Peyer's patch (tissue), 4 donors: ENCODE results near the gene CLUH. TPM values are rescaled to one million over a fixed set of nuclear protein-coding genes. Genes with fewer than 3 reads are reported as not detected.
A peak's percentile ranks its signal among the peaks of the same experiment; 100 is the strongest.

Source experiments
- DNase-seq, 3 donors: peaks; one replicate each; pipeline ENCODE4 v3.0.0-alpha.2; 2017 to 2019
- H3K27ac ChIP-seq, 4 donors: fragments of 200-600 bp; sonication (generic); one replicate each; pipeline ENCODE4 v1.5.1; 2016 to 2019
- H3K27me3 ChIP-seq, 2 donors: fragments of 200-600 bp; sonication (generic); one replicate each; pipeline ENCODE4 v1.5.1; 2019
- H3K36me3 ChIP-seq, 3 donors: fragments of 200-600 bp; sonication (generic); one replicate each; pipeline ENCODE4 v1.5.1; 2016 to 2019
- H3K4me1 ChIP-seq, 4 donors: fragments of 200-600 bp; sonication (generic); one replicate each; pipeline ENCODE4 v1.5.1; 2016 to 2019
- H3K4me3 ChIP-seq, 4 donors: fragments of 200-600 bp; sonication (generic); 1 replicate in 3 of 4; 2 replicates in 1 of 4; pipeline ENCODE4 v1.5.1; 2016 to 2019; ENCODE audit warnings: mild to moderate bottlenecking in 1 of 4
- H3K9me3 ChIP-seq, 4 donors: fragments of 200-600 bp; sonication (generic); one replicate each; pipeline ENCODE4 v1.5.1; 2016 to 2019; ENCODE audit warnings: mild to moderate bottlenecking in 1 of 4
- POLR2A ChIP-seq, 2 donors: fragments of 450-650 bp; IDR thresholded peaks; one replicate each; pipeline ENCODE4 v1.5.1; 2017; ENCODE audit warnings: antibody characterized with exemption in 2 of 2, mild to moderate bottlenecking in 2 of 2, moderate library complexity in 2 of 2
- total RNA-seq, 4 donors: library from RNA; depleted of rRNA; stranded (reverse); fragments of >200 nt; gene quantifications; one replicate each; pipeline ENCODE4 v1.1.0, GENCODE V29; 2016
- TF ChIP-seq, protein P1 (sequence below), 6 experiments: fragments of 450-650 bp in 4 of 6; fragments of 200-600 bp in 2 of 6; sonication (generic) in 1 of 6; IDR thresholded peaks; one replicate each; pipeline ENCODE4 v1.5.1; 2017 to 2019; ENCODE audit warnings: antibody characterized with exemption in 6 of 6, mild to moderate bottlenecking in 3 of 6, moderate library complexity in 1 of 6

Gene CLUH
- total RNA-seq, 4 donors from 2014 or later, result 127 to 323 (median 225) TPM

DNA sequence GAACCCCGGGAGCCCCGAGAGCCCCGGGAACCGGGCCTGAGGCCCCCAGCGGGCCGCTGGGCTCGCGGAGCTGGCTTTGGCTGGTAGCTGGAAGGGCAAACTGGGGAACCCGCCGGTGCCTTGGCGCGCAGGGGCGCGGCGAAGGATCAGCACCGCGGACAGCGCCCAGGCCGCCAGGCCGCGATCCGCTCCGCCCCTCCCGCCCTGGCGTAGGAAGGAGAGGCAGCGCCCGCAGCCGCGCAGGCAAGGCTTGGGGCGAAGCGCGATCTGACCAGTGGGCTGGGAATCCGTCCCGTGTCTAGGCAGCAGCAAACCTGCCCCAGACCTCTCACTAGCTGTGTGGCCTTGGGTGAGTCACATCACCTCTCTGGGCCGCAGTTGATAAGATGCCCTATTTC lies 38.2 kb upstream of the CLUH start:
- peak; percentile 29 to 84 (median 79) for DNase-seq
- Histone ChIP-seq H3K9me3 (no peaks in the 10 kb centered on the region), H3K27me3 (no peaks in the 10 kb centered on the region), H3K36me3 (no peaks in the 10 kb centered on the region), H3K27ac (no peak overlapping the region), H3K4me3 (peak overlapping the region in 2 of 4 donors; percentile 31 to 36), H3K4me1 (peaks cover 0 to 13% (median 5%) of the 10 kb centered on the region in 4 donors)
- TF ChIP-seq, protein P1, sequence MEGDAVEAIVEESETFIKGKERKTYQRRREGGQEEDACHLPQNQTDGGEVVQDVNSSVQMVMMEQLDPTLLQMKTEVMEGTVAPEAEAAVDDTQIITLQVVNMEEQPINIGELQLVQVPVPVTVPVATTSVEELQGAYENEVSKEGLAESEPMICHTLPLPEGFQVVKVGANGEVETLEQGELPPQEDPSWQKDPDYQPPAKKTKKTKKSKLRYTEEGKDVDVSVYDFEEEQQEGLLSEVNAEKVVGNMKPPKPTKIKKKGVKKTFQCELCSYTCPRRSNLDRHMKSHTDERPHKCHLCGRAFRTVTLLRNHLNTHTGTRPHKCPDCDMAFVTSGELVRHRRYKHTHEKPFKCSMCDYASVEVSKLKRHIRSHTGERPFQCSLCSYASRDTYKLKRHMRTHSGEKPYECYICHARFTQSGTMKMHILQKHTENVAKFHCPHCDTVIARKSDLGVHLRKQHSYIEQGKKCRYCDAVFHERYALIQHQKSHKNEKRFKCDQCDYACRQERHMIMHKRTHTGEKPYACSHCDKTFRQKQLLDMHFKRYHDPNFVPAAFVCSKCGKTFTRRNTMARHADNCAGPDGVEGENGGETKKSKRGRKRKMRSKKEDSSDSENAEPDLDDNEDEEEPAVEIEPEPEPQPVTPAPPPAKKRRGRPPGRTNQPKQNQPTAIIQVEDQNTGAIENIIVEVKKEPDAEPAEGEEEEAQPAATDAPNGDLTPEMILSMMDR (IDR thresholded peaks at IDR 0.05), result peak in 2 of 6 experiments; percentile 15 to 22
- TF ChIP-seq POLR2A (IDR thresholded peaks at IDR 0.05), result no peak

DNA sequence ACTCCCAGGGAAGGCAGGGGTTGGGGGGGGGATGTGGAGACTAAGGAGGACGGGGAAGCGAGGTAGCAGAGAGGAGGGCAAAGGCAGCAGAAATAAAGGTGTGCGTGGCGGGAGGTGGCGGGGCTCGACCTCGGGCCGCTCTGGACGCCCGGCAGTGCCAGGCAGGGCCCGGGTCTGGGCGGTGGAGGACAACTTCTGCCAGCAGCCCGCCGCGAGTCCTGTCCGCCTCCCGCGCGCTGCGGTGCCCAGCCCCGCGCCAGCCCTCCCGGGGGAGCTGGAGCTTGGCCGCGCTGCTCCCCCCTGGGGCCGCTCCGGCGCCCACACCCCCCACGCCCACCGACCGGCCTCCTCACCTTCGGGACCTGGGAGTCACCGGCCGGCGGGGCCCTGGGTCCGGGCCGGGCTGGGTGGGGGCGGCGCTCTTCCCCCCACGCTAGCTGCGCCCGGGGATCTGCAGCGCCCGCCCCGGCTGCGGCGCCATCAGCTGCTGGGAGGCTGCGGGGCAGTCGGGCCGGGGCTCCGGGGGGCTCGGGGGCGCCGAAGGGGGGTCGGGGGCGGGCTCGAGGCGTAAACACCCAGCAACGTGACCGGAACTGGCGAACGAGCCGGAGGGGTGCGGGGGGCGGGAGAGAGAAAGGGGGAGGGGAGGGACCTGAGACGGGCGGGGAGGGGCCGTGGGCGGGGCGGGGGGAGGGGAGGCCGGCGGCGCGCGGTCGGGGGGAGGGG lies 37.7 kb upstream of the CLUH start, which contains the start of gene CCDC92B:
CCDC92B (minus strand) TSS at position 595 of the 726 bp plus-strand sequence. CDS start 14,507 bp downstream, outside the sequence.
- TF ChIP-seq, protein P1 (IDR thresholded peaks at IDR 0.05), result no peak
- no peak for TF ChIP-seq POLR2A (IDR thresholded peaks at IDR 0.05)
- H3K9me3 ChIP-seq, result no peaks in the 10 kb centered on the region
- peak within 1 kb of the TSS in 2 of 4 donors; percentile 31 to 36 for H3K4me3 ChIP-seq
- H3K36me3 ChIP-seq, result no peaks in the 10 kb centered on the region
- H3K27ac ChIP-seq, result no peak within 1 kb of the TSS
- H3K27me3 ChIP-seq, result no peaks in the 10 kb centered on the region
- H3K4me1 ChIP-seq, result peaks cover 0 to 13% (median 5%) of the 10 kb centered on the region in 4 donors
- no peak for DNase-seq

DNA sequence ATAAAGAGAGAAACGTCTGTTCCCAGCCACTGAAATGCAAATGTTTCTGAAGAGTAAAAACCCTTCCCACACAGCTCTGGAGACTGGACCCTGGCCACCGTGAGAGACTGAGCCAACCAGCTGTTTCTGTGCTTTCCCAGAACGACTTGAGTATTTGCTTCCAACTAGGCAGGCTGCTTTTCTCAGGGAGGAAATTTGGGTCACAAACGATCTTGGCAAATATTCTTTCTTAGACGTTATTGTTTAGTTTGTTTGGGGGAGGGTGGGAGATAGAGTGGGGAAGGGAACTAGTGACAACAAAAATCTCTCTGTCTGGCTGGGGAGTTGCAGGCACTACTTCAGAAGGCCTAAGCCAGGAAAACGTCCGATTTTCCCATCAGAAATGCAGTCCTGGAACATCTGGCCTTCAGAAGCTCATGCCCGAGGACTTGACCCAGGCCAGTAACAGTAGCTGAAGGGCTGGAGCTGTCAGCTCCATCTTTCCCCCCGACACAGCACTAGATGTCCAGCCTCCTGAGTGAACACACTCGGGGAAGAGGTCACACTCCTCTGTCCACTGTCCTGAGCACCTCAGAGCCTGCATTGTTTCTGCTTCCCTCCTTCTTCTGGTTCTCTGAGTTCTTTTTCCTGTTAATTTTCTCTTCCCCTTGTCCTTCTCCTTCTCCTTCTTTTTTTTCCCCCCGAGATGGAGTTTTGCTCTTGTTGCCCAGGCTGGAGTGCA lies 33.9 kb upstream of the CLUH start:
- H3K36me3 ChIP-seq, result no peaks in the 10 kb centered on the region
- H3K4me3 ChIP-seq, result no peak overlapping the region
- no peaks in the 10 kb centered on the region for H3K9me3 ChIP-seq
- DNase-seq, result no peak
- H3K4me1 ChIP-seq, result peaks cover 0 to 13% (median 5%) of the 10 kb centered on the region in 4 donors
- H3K27ac ChIP-seq, result no peak overlapping the region
- no peak for TF ChIP-seq POLR2A (IDR thresholded peaks at IDR 0.05)
- TF ChIP-seq, protein P1 (IDR thresholded peaks at IDR 0.05), result no peak
- no peaks in the 10 kb centered on the region for H3K27me3 ChIP-seq

DNA sequence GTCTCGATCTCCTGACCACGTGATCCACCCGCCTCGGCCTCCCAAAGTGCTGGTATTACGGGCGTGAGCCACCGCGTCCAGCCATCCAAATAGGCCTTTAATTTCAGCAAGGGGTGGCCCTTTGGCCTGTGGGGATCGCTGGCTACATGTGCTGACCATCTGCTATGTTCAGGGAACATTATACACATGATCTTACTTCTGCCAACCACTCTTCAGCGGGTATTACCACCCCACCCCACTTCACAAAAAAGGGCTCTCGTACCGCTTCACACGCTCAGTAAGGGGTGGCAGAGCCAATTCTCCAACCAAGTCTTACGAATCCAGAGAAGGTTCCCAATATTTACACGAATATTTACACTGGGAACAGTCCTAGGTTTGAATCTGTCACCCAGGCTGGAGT lies 26.1 kb upstream of the CLUH start:
- Histone ChIP-seq H3K36me3 (no peaks in the 10 kb centered on the region), H3K4me3 (no peak overlapping the region), H3K9me3 (no peaks in the 10 kb centered on the region), H3K27ac (no peak overlapping the region), H3K27me3 (no peaks in the 10 kb centered on the region), H3K4me1 (no peaks in the 10 kb centered on the region)
- TF ChIP-seq POLR2A (IDR thresholded peaks at IDR 0.05), result no peak
- TF ChIP-seq, protein P1 (IDR thresholded peaks at IDR 0.05), result no peak
- no peak for DNase-seq

DNA sequence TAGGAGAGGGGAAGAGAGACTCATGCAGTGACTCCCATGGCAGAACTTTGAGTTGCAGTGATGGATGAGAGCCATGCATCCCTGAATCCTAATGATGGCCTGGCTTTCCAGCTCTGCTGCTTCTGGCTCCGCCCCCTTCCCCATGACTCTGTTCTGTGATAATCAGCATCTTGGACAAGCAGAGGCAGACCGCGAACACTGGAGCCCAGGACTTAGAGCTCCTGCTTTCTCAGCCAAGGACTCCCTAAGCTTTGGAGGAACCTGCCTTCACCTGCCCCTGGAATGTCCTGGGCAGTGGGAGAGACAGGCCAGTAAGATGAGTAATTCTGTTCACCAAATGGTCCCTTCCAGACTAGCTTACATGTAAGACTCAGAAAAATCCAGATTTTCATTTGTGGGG lies 25.4 kb upstream of the CLUH start:
- H3K36me3 ChIP-seq, result no peaks in the 10 kb centered on the region
- TF ChIP-seq, protein P1 (IDR thresholded peaks at IDR 0.05), result no peak
- no peak for TF ChIP-seq POLR2A (IDR thresholded peaks at IDR 0.05)

More for the DNA sequence above, 25.4 kb upstream of the CLUH start:
- no peaks in the 10 kb centered on the region for H3K4me1 ChIP-seq
- no peaks in the 10 kb centered on the region for H3K27me3 ChIP-seq
- no peak overlapping the region for H3K4me3 ChIP-seq
- H3K9me3 ChIP-seq, result no peaks in the 10 kb centered on the region
- H3K27ac ChIP-seq, result no peak overlapping the region
- no peak for DNase-seq
